Activated gamma-delta T cell treated with Interleukin-2 at 50 U/mL for 16 hours (primary cell): ENCODE results near the gene FAM229B.
"Not testable (repeated sequence)": the region's sequence is repeated elsewhere in the genome, so short reads cannot be mapped to it uniquely, and the experiment has no call there.

Source experiments
- DNase-seq: peaks from one replicate; pipeline ENCODE4 v3.0.0-alpha.2; 2020

The FAM229B gene

DNA sequence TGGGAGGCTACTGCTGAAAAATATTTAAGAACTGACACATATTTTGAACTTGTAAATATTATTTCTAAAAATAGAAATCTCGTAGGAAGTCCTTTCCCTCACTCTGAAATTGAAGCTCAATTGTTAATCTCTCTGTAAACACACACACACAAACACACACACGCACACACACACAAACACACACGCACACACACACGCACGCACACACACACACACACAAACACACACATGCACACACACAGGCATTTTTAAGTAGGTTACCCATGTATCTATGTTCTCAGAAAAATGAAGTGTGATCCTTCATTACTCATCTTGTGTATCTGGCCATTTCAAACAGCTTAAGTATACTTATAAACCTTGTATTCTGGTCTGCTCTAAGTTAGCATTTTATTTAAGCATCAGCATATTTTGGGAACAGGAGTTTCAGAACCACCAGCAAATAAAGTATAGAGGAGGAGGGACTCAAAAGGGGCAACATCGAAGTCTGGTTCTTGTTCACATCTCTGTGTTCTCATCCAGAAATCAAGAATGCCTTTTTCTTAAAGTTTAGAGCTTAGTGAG is 21.9 kb upstream of the FAM229B start:
- no peak for DNase-seq

DNA sequence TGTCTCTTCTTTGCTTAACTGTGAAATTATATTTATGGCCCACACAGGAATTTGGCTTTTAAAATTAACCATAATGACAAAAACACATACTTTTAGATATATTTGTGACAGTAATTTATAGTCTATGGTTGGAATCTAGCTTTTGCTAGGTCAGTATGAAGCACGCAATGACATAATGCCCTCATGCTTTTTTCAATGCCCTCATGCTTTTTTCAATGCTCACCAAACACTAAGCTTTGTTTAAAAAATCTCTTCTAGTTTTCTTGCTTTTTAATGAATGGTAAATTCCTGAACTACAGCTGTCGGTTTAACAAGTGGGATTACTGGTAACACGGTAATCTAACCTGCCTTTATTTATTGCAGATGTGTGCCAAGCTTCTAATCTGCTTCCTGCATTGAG is 20.8 kb upstream of the FAM229B start:
- DNase-seq, result no peak

DNA sequence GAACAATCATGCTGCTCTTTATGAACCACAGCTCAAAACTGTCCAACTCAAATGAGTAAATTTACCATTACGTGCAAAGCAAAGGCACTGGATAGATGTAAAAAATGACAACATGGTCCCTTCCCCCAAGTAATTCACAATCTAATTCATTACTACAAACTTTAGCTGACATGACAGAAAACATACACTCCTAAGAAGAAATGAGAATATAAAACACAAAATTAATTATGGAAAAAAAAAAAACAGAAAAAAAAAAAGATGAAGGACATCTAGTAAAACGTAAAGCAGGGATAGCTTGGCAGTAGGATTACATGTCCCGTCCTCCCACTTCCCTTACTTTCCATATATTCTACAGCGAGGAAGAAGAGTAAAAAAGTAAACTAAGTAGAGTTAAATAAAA is 5.8 kb upstream of the FAM229B start:
- DNase-seq, result no peak

DNA sequence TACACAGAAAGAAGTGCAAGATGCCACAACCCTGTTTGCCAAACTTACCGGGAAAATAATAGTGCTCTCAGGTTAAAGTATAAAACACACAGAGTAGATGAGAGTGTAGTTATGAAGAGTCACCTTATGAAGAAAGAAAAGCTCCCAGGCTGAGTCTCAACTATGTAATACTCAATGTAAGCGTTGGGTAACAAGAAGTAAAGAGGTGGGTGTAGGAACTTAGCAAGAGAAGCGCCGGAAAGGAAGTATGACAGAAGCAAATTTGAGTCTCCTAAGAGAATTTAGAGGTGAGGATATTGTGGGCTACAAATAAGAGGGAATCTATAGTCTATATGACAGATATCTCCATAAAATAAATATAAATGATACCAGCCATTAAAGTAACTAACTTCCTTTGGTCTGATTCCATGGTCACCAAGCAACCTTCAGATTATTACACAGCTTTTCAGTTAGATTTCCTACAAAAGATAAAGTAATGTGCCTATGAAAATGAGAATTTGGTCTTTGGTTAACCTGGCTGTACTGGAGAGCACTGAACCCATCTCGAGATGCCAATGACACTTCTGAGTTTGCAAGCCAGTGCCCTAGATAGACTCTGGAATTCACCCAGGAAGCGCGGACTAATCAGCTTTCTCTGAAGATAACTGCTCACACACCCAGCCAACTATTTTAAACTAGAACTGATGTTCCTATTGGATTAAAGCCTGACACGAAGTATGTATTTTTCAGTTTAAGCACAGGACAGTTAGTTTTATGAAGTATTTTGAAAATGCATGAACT is 1.9 kb upstream of the FAM229B start:
- DNase-seq, result no peak

- no peak for DNase-seq
Measured at GRCh38 chr6:112086744-112087135, 651 bp upstream of the FAM229B start.

DNA sequence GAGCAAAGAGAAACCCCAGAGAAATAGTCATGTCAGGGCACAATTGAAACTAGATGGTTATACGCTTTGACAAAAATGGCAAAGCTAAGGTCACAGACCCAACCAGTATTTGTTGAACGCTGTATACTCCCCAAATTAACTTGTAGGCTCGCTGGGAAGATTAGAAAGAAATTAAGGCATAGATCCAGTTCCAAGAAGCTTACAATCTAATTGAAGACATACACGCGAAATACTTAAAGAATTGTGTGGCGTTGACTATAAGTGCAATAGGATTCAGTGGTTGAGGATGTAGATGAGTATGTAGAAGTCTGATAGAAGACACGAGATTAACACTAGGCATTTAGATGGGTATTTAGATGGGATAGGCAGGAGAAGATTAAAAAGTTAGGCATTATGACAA is 525 bp downstream of the FAM229B start:
- DNase-seq, result no peak

DNA sequence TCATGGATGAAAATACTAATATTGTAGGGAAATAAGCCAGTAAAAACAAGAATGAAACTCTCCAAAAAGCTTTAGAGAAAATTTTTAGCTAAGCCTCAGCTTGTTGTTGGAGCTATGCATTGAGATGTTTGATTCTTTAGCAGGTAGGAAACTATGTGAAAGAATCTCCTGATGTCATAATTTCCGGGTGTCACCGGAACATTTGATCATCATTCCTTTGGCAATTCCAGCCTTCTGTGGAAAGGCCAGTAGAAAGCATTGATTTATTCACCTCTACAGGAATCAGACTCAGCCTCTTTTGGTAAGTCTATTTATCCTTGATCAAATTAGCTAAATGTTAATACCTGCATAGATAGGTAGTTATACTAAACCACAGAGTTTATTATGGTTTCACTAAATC is 9.5 kb downstream of the FAM229B start:
- DNase-seq, result no peak

GRCh38 chr6:112100561-112100960 is 13.2 kb downstream of the FAM229B start:
- no peak for DNase-seq

- not testable (repeated sequence) for DNase-seq
Measured at GRCh38 chr6:112106026-112106425, 18.6 kb downstream of the FAM229B start.

GRCh38 chr6:112106562-112106961 is 19.2 kb downstream of the FAM229B start:
- no peak for DNase-seq

DNA sequence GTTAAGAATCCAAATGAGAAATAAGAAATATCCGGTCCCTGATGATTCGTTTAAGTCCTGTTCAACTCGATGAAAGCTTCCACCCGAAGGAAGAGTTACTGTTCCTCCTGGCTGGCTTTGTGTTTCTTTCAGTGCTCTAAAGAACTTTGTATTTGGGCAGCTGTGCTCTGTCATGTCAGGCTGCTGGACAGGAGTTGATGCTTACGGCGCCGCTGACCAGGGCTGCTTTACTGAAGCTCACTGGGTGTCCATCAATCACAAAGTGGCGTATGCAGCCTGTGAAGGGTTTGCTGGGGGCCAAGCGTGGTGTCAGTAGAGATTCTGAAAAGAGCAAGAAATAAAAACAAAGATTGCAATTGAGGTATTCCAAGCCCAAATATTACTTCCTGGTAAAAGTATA is 21.9 kb downstream of the FAM229B start:
- DNase-seq, result no peak

- DNase-seq, result no peak
Measured at GRCh38 chr6:112113431-112113830, 26.0 kb downstream of the FAM229B start.

GRCh38 chr6:112113918-112114317 is 26.5 kb downstream of the FAM229B start:
- DNase-seq, result no peak

DNA sequence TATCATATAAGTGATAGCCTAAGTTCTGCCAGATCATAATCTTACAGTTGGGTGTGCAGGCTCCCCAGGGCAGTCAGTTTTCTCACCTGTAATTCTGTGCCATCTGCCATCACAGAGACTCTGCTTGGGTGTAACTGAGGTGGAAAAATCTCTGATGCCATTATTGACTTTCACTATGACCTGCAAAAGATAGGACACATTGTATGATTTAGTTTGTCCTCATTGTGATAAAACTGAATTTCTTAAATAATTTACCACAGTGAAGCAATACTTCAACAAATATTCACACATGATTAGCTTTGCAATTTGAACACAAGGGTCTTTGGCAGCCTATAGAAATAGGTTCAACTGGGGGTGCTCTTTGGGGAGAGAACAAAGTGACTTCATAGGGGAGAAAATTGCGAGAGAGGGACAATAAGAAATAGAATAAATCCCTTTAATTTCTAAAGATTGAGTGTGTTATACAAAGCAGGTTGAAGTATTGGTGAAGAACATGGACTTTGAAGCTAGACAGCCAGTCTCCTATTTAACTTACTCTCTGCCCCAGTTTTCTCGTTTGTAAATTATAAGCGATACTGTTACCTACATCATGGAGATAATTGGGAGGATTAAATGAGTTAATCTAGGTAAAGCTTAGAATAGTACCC is 27.3 kb downstream of the FAM229B start:
- DNase-seq, result no peak

- DNase-seq, result no peak
Measured at GRCh38 chr6:112116221-112116620, 28.8 kb downstream of the FAM229B start.

DNA sequence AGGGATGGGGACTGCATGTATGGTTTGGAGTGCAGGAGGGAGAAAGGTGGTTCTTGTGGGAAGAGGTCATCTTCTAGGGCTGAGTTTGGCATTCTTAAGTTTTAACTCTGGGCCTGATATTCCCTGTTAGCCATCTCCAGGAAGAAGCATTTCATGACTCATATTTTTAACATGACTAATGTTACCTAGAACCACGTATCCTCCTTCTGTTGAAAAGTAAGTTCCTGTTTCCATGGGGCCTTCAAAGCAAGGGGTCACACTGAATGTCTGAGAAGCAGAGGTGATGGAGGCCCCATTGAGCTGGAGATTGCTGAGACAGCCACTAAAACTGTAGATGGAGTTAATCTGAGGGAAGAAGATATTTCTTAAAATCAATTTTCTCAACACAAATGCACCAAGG is 30.2 kb downstream of the FAM229B start:
- DNase-seq, result no peak

GRCh38 chr6:112118034-112118433 is 30.6 kb downstream of the FAM229B start:
- no peak for DNase-seq

GRCh38 chr6:112122756-112123155 is 35.4 kb downstream of the FAM229B start:
- no peak for DNase-seq

DNA sequence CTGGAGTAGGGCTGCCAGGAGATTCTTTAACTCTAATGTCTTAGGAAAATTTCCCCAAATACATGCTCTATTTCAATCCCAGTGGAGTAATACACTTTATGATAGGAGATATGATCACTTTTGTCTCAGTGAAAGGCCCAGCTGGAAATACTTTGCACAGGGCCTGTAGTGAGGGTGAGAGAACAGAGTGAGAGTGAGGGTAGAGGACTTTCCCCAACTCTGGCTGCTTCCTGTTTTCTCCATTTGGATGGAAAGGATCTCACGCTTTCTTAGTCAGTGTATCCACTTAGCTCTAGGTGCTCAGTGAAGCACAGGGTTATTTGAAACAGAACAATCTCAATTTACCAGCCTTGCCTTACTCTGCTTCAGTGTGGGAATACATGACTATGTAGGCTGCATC is 36.6 kb downstream of the FAM229B start:
- DNase-seq, result no peak

DNA sequence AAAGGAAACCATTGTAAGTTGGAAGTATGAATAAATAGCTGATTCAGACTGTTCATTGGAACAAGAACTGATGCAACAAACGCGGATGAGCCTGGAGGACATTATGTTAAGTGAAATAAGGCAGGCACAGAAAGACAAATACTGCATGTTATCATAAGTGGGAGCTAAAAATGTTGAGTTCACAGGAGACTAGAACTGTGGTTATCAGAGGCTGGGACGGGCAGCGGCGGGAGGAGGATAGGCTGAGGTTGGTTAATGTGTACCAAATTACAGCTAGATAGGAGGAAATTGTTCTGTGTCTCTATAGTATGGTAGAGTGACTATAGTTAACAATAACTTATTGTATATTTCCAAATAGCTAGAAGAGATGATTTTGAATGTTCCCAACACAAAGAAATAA is 40.8 kb downstream of the FAM229B start:
- DNase-seq, result no peak

DNA sequence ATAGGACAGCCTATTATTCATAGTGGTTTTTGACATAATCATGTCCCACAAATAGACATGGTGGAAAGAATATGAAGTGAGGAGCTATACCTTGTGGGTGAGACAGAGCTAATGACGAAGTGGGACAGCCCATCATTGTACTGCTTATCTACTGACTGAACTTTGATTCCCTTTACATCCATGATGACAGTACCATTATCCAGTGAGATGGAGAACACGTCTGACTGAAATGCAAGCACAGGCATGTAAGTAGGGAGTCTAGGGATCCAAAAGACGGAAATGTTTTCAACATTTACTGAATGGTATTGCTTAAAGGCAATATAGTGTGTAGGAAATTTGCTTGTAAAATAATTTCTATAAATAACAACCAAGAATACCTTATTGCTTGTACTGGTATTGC is 43.5 kb downstream of the FAM229B start:
- no peak for DNase-seq

GRCh38 chr6:112139052-112139451 is 51.7 kb downstream of the FAM229B start:
- DNase-seq, result no peak

- DNase-seq, result no peak
Measured at GRCh38 chr6:112141707-112142106, 54.3 kb downstream of the FAM229B start.

DNA sequence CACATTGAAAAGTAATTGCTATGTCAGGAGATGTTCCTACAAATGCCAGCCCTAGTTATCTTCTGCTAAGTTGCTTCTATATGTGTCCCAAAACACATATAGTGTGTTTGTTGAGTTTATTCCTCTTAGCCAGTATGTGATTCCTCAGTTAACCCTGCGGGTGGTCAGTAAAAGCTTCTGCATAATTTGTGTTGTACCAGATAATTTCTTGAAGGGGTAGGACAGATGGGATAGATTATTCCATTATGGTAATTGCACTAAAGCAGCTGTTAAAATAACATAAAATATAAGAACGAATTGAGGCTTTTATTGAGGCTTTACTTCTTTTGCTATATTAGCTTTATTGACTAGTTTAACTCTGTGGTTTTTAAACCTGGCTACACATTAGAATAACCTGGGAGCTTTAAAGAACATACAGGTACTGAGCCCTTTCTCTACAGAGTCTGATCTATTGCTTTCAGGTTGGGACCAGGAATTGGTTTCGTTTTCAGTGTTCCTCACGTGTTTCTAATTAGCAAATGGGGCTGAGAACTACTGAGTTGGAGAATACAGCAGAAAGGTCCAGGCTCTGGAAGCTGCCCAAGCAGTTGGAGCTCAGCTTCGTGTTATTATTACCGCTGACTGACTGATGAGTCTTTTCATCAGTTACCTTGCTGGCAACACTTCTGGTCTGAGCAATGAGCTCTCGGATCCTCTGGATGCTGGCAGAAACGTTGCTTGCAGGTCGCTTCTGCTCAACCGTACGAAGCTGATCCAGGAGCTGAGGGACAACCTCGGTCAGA is 56.9 kb downstream of the FAM229B start:
- no peak for DNase-seq
